ENCODE results near the gene SEC61A2. TPM values are rescaled to one million over a fixed set of nuclear protein-coding genes. Genes with fewer than 3 reads are reported as not detected.

The SEC61A2 gene
- polyA plus RNA-seq, 1 donor from 2014 or later: 75.4 TPM

DNA sequence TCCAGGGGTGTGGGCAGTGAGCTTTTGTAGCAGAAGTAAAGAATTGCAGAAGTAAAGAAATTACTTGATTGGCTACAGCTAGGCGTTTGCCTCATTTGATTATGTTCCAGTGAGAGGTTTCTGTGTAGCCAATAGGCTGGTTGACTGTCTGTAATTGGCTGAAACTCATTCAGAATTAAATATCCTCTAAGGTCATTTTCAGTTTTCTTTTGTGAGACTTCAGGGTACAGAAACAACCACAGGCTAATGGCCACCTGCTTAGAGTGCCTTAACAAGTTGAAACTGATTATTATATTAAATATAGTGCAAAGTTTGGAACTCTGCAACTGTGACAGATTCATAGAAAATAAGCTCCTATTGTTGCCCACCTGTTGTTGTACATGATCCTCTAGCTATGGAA is 10.6 kb downstream of the SEC61A2 start:
- no peaks in the 10 kb centered on the region for H3K27me3 ChIP-seq (ENCODE audit: insufficient read depth, low read depth, low read length)
- no peak overlapping the region for H3K4me3 ChIP-seq (ENCODE audit: low read length)
- no peak overlapping the region for H3K27ac ChIP-seq (ENCODE audit: low read length)
- no peak overlapping the region for H2AFZ ChIP-seq (ENCODE audit: low read depth, low read length)
- no peaks in the 10 kb centered on the region for H3K79me2 ChIP-seq (replicated peaks; ENCODE audit: insufficient read depth, low read length)
- no peaks in the 10 kb centered on the region for H3K9me3 ChIP-seq (ENCODE audit: low read length)
- no peak overlapping the region for H3K9ac ChIP-seq (ENCODE audit: low read length)
- peaks cover 5% of the 10 kb centered on the region for H3K36me3 ChIP-seq (ENCODE audit: insufficient read depth, low read length)
- no peak overlapping the region for H3K4me2 ChIP-seq (ENCODE audit: low read length)
- H3F3A ChIP-seq (ENCODE audit: insufficient read depth, low read length, poor library complexity, severe bottlenecking): no peaks in the 10 kb centered on the region
- H4K20me1 ChIP-seq (ENCODE audit: insufficient read depth): no peaks in the 10 kb centered on the region
- H3K9me2 ChIP-seq (ENCODE audit: insufficient read depth, low read length): no peaks in the 10 kb centered on the region
- TF ChIP-seq MXI1 (conservative IDR thresholded peaks at IDR 0.05; ENCODE audit: poor library complexity, severe bottlenecking) (no peak), EZH2 (IDR thresholded peaks at IDR 0.05; ENCODE audit: borderline replicate concordance, insufficient read depth, low read length, poor library complexity, severe bottlenecking) (no peak), SMC3 (conservative IDR thresholded peaks at IDR 0.05; ENCODE audit: poor library complexity) (no peak), RAD21 (conservative IDR thresholded peaks at IDR 0.05) (no peak), POLR2AphosphoS5 (IDR thresholded peaks at IDR 0.05) (no peak), EP300 (conservative IDR thresholded peaks at IDR 0.05; ENCODE audit: poor library complexity, severe bottlenecking) (no peak), TAF1 (IDR thresholded peaks at IDR 0.05; ENCODE audit: low read depth) (no peak)
- TF ChIP-seq, protein P1, sequence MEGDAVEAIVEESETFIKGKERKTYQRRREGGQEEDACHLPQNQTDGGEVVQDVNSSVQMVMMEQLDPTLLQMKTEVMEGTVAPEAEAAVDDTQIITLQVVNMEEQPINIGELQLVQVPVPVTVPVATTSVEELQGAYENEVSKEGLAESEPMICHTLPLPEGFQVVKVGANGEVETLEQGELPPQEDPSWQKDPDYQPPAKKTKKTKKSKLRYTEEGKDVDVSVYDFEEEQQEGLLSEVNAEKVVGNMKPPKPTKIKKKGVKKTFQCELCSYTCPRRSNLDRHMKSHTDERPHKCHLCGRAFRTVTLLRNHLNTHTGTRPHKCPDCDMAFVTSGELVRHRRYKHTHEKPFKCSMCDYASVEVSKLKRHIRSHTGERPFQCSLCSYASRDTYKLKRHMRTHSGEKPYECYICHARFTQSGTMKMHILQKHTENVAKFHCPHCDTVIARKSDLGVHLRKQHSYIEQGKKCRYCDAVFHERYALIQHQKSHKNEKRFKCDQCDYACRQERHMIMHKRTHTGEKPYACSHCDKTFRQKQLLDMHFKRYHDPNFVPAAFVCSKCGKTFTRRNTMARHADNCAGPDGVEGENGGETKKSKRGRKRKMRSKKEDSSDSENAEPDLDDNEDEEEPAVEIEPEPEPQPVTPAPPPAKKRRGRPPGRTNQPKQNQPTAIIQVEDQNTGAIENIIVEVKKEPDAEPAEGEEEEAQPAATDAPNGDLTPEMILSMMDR (IDR thresholded peaks at IDR 0.05; ENCODE audit: poor library complexity, severe bottlenecking): no peak
- TF ChIP-seq, protein P2, sequence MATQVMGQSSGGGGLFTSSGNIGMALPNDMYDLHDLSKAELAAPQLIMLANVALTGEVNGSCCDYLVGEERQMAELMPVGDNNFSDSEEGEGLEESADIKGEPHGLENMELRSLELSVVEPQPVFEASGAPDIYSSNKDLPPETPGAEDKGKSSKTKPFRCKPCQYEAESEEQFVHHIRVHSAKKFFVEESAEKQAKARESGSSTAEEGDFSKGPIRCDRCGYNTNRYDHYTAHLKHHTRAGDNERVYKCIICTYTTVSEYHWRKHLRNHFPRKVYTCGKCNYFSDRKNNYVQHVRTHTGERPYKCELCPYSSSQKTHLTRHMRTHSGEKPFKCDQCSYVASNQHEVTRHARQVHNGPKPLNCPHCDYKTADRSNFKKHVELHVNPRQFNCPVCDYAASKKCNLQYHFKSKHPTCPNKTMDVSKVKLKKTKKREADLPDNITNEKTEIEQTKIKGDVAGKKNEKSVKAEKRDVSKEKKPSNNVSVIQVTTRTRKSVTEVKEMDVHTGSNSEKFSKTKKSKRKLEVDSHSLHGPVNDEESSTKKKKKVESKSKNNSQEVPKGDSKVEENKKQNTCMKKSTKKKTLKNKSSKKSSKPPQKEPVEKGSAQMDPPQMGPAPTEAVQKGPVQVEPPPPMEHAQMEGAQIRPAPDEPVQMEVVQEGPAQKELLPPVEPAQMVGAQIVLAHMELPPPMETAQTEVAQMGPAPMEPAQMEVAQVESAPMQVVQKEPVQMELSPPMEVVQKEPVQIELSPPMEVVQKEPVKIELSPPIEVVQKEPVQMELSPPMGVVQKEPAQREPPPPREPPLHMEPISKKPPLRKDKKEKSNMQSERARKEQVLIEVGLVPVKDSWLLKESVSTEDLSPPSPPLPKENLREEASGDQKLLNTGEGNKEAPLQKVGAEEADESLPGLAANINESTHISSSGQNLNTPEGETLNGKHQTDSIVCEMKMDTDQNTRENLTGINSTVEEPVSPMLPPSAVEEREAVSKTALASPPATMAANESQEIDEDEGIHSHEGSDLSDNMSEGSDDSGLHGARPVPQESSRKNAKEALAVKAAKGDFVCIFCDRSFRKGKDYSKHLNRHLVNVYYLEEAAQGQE (IDR thresholded peaks at IDR 0.05; ENCODE audit: borderline replicate concordance): no peak

DNA sequence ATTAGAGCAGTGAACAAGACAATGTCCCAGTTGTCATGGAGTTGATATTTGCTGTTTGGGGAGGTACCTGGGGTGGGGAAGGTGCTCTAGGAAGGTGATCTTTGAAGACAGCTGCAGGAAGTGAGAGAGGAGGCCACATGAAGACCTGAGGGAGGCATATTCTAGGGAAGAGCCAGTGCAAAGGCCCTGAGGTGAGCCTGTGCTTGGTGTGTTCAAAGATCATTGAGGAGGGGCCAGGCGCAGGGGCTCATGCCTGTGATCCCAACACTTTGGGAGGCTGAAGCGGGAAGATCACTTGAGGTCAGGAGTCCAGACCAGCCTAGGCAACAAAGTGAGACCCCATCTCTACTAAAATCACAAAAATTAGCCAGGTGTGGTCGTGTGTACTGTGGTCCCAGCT is 15.1 kb downstream of the SEC61A2 start:
- H4K20me1 ChIP-seq (ENCODE audit: insufficient read depth): no peaks in the 10 kb centered on the region
- TF ChIP-seq MXI1 (conservative IDR thresholded peaks at IDR 0.05; ENCODE audit: poor library complexity, severe bottlenecking) (no peak), EZH2 (IDR thresholded peaks at IDR 0.05; ENCODE audit: borderline replicate concordance, insufficient read depth, low read length, poor library complexity, severe bottlenecking) (no peak), POLR2AphosphoS5 (IDR thresholded peaks at IDR 0.05) (no peak), TAF1 (IDR thresholded peaks at IDR 0.05; ENCODE audit: low read depth) (no peak), SMC3 (conservative IDR thresholded peaks at IDR 0.05; ENCODE audit: poor library complexity) (no peak)
- TF ChIP-seq, protein P2 (IDR thresholded peaks at IDR 0.05; ENCODE audit: borderline replicate concordance): no peak
- H3K4me2 ChIP-seq (ENCODE audit: low read length): no peak overlapping the region
- no peaks in the 10 kb centered on the region for H3K9me3 ChIP-seq (ENCODE audit: low read length)
- no peaks in the 10 kb centered on the region for H3K27me3 ChIP-seq (ENCODE audit: insufficient read depth, low read depth, low read length)
- no peaks in the 10 kb centered on the region for H3K36me3 ChIP-seq (ENCODE audit: insufficient read depth, low read length)
- H3K79me2 ChIP-seq (replicated peaks; ENCODE audit: insufficient read depth, low read length): no peaks in the 10 kb centered on the region
- no peak overlapping the region for H2AFZ ChIP-seq (ENCODE audit: low read depth, low read length)
- H3K9me2 ChIP-seq (ENCODE audit: insufficient read depth, low read length): no peaks in the 10 kb centered on the region
- H3K27ac ChIP-seq (ENCODE audit: low read length): no peak overlapping the region
- H3K4me3 ChIP-seq (ENCODE audit: low read length): no peak overlapping the region
- H3F3A ChIP-seq (ENCODE audit: insufficient read depth, low read length, poor library complexity, severe bottlenecking): no peaks in the 10 kb centered on the region
- H3K9ac ChIP-seq (ENCODE audit: low read length): no peak overlapping the region
